Psoas muscle (tissue), 8 donors: ENCODE measurements around the gene PDE1C. TPM values are rescaled to one million over a fixed set of nuclear protein-coding genes. Genes with fewer than 3 reads are reported as not detected.

Experiments used
- ATAC-seq, 4 donors: fragments of 200-7000 bp; cut with Tn5 transposase; one replicate each; pipeline ENCODE4 v1.9.1; 2020; ENCODE audit warnings: moderate library complexity in 3 of 4, mild to moderate bottlenecking in 2 of 4
- DNase-seq, 2 donors: peaks; one replicate each; pipeline ENCODE4 v3.0.0-alpha.2; 2020
- H3K27ac ChIP-seq: fragments of 200-600 bp; one replicate; pipeline ENCODE4 v1.8.0; 2022
- H3K27me3 ChIP-seq, 3 donors: fragments of 200-600 bp in 1 of 3; one replicate each; pipeline versions ENCODE4 v1.6.1 to v1.8.0; 2013 to 2022; ENCODE audit warnings: low read length in 2 of 3, mild to moderate bottlenecking in 2 of 3, moderate library complexity in 1 of 3; ENCODE audit not compliant: insufficient read depth in 3 of 3
- H3K36me3 ChIP-seq, 2 donors: fragments of 200-600 bp in 1 of 2; one replicate each; pipeline versions ENCODE4 v1.6.1 to v1.8.0; 2013 to 2022; ENCODE audit warnings: low read depth in 1 of 2, mild to moderate bottlenecking in 1 of 2, moderate library complexity in 1 of 2; ENCODE audit not compliant: insufficient read depth in 1 of 2
- H3K4me1 ChIP-seq: fragments of 200-600 bp; one replicate; pipeline ENCODE4 v1.8.0; 2022
- H3K4me3 ChIP-seq: fragments of 200-600 bp; one replicate; pipeline ENCODE4 v1.8.0; 2022; ENCODE audit warnings: mild to moderate bottlenecking
- H3K9me3 ChIP-seq: fragments of 200-600 bp; one replicate; pipeline ENCODE4 v1.8.0; 2022
- WGBS, 3 donors: extraction: QIAGEN DNeasy Blood & Tissue Kit; methylation state at CpG; one replicate each; pipeline versions ENCODE4 v1.1.6 to v1.1.7; 2013; 5-methylcytosine and 5-hydroxymethylcytosine counted together
- intact Hi-C, 2 donors: fragments of 100-400 bp; cut with DNase I; formaldehyde crosslinking; loops; one replicate each; pipeline versions ENCODE4 v1.11.0 to v1.14.2; 2022
- polyA plus RNA-seq, 3 donors: library from polyadenylated mRNA; stranded (reverse); fragments of 200-250 nt; gene quantifications; one replicate each; pipeline ENCODE4 v1.2.3, GENCODE V29; 2013
- total RNA-seq, 4 donors: library from RNA; stranded (reverse); fragmentation: NEBNext Ultra II Directional in 2 of 4; extraction: Animal tissue kit (Norgen Biotek cat#: 25700) in 2 of 4; gene quantifications; one replicate each; pipeline versions ENCODE4 v1.2.1 to v1.2.4, GENCODE V29; 2021 to 2023
- TF ChIP-seq, protein P1 (sequence below): fragments of 200-600 bp; IDR thresholded peaks from one replicate; pipeline ENCODE4 v1.8.0; 2022; ENCODE audit warnings: antibody characterized with exemption
- donor health status: healthy with polysubstance abuse.
- donor health status: DM: no; HTN: no; CAD: no; lungs with moderate emphysema.
- donor health status: Bipolar disorder and iron deficiency.
- donor health status: healthy.
- donor health status: DM: yes; HTN: yes; CAD: no.
- donor health status: DM: no; HTN: no; CAD: no.
- donor health status: DM: no; HTN: no; CAD: no.
- donor health status: DM: yes; HTN: yes; CAD: no.

PDE1C gene
- total and polyA plus RNA-seq, 7 donors = 0.20 to 1.9 (median 0.64) TPM

GRCh38 chr7:31794851-31795344 lies 275.3 kb downstream of the PDE1C start:
- WGBS, 3 donors = 84 to 90% (median 87%) methylated on average over 2 of the region's 2 CpGs

DNA sequence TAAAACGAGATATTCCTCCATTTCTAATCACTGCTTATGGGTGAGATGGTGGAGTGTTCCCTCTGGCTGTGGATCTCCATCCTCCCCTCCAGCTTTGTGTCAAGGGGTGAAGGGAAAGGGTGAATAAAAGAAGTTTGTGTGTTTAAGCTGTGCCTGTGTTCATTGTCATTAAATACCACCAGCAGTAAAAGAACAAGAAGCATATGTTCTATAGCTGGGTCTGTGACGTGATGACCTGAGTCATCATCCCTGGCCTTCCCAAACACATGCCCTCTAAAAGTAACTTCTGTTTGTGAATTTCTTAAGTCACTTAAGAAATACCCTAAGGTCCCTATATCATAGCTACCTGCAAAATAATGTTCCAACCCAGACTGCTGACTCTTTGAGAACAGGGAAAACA lies 278.3 kb downstream of the PDE1C start:
- intact Hi-C loops = no loop called here

More at GRCh38 chr7:31794851-31795344, 275.3 kb downstream of the PDE1C start:
- no peaks in the 10 kb centered on the region for H3K27me3 ChIP-seq
- intact Hi-C loops = no loop called here
- H3K27ac ChIP-seq = no peak overlapping the region
- no peak overlapping the region for H3K4me3 ChIP-seq
- H3K9me3 ChIP-seq = no peaks in the 10 kb centered on the region
- no peak for DNase-seq
- no peaks in the 10 kb centered on the region for H3K4me1 ChIP-seq
- TF ChIP-seq, protein P1, sequence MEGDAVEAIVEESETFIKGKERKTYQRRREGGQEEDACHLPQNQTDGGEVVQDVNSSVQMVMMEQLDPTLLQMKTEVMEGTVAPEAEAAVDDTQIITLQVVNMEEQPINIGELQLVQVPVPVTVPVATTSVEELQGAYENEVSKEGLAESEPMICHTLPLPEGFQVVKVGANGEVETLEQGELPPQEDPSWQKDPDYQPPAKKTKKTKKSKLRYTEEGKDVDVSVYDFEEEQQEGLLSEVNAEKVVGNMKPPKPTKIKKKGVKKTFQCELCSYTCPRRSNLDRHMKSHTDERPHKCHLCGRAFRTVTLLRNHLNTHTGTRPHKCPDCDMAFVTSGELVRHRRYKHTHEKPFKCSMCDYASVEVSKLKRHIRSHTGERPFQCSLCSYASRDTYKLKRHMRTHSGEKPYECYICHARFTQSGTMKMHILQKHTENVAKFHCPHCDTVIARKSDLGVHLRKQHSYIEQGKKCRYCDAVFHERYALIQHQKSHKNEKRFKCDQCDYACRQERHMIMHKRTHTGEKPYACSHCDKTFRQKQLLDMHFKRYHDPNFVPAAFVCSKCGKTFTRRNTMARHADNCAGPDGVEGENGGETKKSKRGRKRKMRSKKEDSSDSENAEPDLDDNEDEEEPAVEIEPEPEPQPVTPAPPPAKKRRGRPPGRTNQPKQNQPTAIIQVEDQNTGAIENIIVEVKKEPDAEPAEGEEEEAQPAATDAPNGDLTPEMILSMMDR = no peak
- no peak for ATAC-seq
- no peaks in the 10 kb centered on the region for H3K36me3 ChIP-seq

DNA sequence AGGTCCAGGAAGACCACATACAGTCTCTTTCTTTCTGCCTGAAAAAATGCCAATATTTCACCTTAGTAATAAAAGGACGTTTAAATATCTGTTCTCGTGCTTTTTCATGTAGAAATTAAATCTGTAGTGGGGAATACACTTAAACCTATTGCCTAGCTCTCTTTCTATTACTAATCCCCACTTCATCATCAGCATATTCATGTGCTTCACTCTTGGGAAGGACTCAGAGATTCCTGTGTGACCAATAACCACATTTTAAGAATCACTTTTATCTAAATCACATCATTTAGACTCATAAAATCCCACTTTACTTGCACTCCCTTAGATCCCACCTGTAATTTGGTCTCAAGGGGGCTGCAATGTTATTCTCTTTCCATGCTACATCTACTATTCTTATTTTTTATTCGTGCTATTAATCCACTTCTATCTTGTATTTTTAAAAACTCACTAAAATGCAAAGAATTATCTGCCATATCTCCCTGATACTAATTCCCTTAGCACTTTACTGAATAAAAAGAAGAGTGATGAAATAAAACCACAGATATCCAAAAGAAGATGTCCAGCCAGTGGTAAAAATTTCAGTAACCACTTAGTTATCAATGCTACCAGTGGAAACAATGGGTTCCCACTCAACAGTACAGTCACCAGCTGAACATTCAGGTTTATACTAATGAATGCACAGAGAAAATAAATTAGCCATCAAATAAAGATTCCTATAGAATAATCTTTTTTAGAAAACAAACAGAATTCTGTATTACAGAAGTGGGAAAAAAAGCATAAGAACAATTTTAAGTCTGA lies 281.1 kb downstream of the PDE1C start:
- H3K4me3 ChIP-seq = no peak overlapping the region
- no peaks in the 10 kb centered on the region for H3K36me3 ChIP-seq
- intact Hi-C loops = no loop called here
- TF ChIP-seq, protein P1 = no peak
- no peaks in the 10 kb centered on the region for H3K27me3 ChIP-seq
- WGBS, 3 donors = 68 to 75% (median 73%) methylated on average over 3 of the region's 3 CpGs
- DNase-seq (no peak), ATAC-seq (no peak)
- no peak overlapping the region for H3K27ac ChIP-seq
- no peaks in the 10 kb centered on the region for H3K4me1 ChIP-seq
- H3K9me3 ChIP-seq = no peaks in the 10 kb centered on the region

More for the DNA sequence above, 278.3 kb downstream of the PDE1C start:
- no peaks in the 10 kb centered on the region for H3K36me3 ChIP-seq
- no peaks in the 10 kb centered on the region for H3K4me1 ChIP-seq
- no peak overlapping the region for H3K27ac ChIP-seq
- 67 to 80% (median 68%) methylated on average over 2 of the region's 2 CpGs for WGBS, 3 donors
- H3K4me3 ChIP-seq = no peak overlapping the region
- ATAC-seq (no peak), DNase-seq (no peak)
- H3K27me3 ChIP-seq = no peaks in the 10 kb centered on the region
- TF ChIP-seq, protein P1 = no peak
- no peaks in the 10 kb centered on the region for H3K9me3 ChIP-seq

DNA sequence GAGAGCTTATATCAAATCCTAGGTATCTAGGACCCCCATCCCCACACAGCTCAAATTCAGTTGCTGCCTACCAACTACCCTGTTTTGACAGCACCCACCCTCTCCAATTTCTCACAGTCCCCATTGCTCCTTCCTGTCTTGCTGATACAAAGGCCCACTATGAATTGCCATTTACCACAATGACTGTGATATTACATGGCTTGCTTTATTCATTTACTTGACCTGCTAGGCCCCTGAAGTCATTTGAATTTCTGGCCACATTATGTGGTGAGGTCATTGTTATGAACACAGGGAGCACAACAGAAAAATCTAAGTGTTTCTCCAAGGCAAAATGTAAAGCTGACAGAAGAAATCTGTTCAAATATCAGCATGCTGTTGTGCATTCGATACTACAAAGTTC lies 281.8 kb downstream of the PDE1C start:
- DNase-seq (no peak), ATAC-seq (no peak)
- no peaks in the 10 kb centered on the region for H3K9me3 ChIP-seq
- no peak overlapping the region for H3K4me3 ChIP-seq
- no peak overlapping the region for H3K27ac ChIP-seq
- no peaks in the 10 kb centered on the region for H3K36me3 ChIP-seq
- H3K27me3 ChIP-seq = no peaks in the 10 kb centered on the region
- no peaks in the 10 kb centered on the region for H3K4me1 ChIP-seq
- TF ChIP-seq, protein P1 = no peak
- 74 to 79% (median 78%) methylated on average over 1 of the region's 1 CpG for WGBS, 3 donors
- intact Hi-C loops = no loop called here
